AG04450 (cell line): ENCODE measurements around the gene NR1I2. TPM values are rescaled to one million over a fixed set of nuclear protein-coding genes. Genes with fewer than 3 reads are reported as not detected.

Experiments used
- CTCF ChIA-PET: fragments of 300-600, 350-600 bp; formaldehyde crosslinking; extraction: SDS; loops from one replicate; lab custom pipeline; 2022; ENCODE audit warnings: antibody characterized with exemption, inconsistent platforms; lab: Charles Lee
- POLR2A ChIA-PET: fragments of 350-600 bp; formaldehyde crosslinking; extraction: SDS; loops from one replicate; lab custom pipeline; 2021; ENCODE audit warnings: antibody characterized with exemption, inconsistent platforms; lab: Yijun Ruan, JAX
- DNase-seq: peaks from one replicate; pipeline ENCODE4 v3.0.0-alpha.2; 2011; ENCODE audit warnings: low read depth, low spot score
- H3K27ac ChIP-seq: one replicate; pipeline ENCODE4 v1.5.1; 2012; ENCODE audit warnings: low read depth, low read length, control low read depth
- H3K27me3 ChIP-seq: one replicate; pipeline ENCODE4 v1.6.0; 2012; ENCODE audit warnings: low read length; ENCODE audit not compliant: control insufficient read depth, insufficient read depth
- H3K4me3 ChIP-seq: 2 replicates; pipeline ENCODE4 v1.5.1; 2011; ENCODE audit warnings: mild to moderate bottlenecking, low read depth, low read length, control low read depth
- H3K9me3 ChIP-seq: 2 replicates; pipeline ENCODE4 v1.5.1; 2012; ENCODE audit warnings: low read length; ENCODE audit not compliant: control insufficient read depth, insufficient read depth
- polyA plus RNA-seq: library from polyadenylated mRNA; depleted of rRNA; stranded (reverse); fragments of >200 nt; gene quantifications from 2 replicates; pipeline ENCODE4 v1.2.3, GENCODE V29; 2011
- TF ChIP-seq, protein P1 (sequence below): IDR thresholded peaks from 2 replicates; pipeline ENCODE4 v1.5.1; 2011; ENCODE audit warnings: low read depth, low read length, control low read depth, inconsistent platforms

The NR1I2 gene
- polyA plus RNA-seq, 1 experiment = not detected

- TF ChIP-seq, protein P1, sequence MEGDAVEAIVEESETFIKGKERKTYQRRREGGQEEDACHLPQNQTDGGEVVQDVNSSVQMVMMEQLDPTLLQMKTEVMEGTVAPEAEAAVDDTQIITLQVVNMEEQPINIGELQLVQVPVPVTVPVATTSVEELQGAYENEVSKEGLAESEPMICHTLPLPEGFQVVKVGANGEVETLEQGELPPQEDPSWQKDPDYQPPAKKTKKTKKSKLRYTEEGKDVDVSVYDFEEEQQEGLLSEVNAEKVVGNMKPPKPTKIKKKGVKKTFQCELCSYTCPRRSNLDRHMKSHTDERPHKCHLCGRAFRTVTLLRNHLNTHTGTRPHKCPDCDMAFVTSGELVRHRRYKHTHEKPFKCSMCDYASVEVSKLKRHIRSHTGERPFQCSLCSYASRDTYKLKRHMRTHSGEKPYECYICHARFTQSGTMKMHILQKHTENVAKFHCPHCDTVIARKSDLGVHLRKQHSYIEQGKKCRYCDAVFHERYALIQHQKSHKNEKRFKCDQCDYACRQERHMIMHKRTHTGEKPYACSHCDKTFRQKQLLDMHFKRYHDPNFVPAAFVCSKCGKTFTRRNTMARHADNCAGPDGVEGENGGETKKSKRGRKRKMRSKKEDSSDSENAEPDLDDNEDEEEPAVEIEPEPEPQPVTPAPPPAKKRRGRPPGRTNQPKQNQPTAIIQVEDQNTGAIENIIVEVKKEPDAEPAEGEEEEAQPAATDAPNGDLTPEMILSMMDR = no peak
- POLR2A ChIA-PET = no interaction called here
- Histone ChIP-seq H3K4me3 (no peak overlapping the region), H3K27me3 (no peaks in the 10 kb centered on the region), H3K27ac (no peak overlapping the region), H3K9me3 (no peaks in the 10 kb centered on the region; the same call in 1 of the 2 replicates)
- CTCF ChIA-PET = no interaction called here
- DNase-seq = no peak
Observed at GRCh38 chr3:119767936-119768601, 13.8 kb upstream of the NR1I2 start.

DNA sequence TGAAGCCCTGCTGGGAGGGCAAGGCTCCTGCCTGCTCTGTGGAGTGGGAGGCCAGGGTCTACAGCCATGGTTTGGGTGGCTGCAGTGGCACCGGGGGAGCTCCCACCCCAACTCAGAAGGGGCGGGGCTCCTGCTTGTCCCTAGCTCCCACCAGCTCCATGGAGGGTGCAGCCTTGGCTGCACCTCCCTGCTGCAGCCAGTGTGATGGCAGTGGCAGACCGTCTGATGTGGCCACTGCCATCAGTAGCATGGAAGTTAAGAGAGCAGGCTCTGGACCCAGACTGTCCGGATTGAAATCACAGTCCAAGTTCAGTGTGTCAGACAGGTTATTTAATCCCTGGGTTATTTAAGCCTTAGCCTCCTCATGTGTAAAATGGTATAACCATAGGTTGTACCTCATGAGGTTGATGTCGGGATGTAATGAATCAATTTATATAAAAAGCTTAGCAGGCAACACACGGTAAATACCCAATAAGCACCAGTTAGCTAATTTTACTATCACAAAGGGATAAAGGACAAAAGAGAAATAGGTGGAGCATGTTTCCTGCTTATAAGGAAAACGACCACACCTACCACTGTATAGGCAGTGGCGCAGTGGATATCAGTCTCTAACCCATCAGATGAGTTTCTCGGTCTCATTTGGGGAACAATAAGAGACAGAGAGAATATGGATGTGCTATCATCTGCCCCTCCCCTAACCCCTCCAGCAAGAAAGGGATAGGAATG is 13.1 kb upstream of the NR1I2 start:
- Histone ChIP-seq H3K9me3 (no peaks in the 10 kb centered on the region; the same call in 1 of the 2 replicates), H3K4me3 (no peak overlapping the region), H3K27ac (no peak overlapping the region), H3K27me3 (no peaks in the 10 kb centered on the region)
- POLR2A ChIA-PET = no interaction called here
- no peak for DNase-seq
- CTCF ChIA-PET = no interaction called here
- TF ChIP-seq, protein P1 = no peak

DNA sequence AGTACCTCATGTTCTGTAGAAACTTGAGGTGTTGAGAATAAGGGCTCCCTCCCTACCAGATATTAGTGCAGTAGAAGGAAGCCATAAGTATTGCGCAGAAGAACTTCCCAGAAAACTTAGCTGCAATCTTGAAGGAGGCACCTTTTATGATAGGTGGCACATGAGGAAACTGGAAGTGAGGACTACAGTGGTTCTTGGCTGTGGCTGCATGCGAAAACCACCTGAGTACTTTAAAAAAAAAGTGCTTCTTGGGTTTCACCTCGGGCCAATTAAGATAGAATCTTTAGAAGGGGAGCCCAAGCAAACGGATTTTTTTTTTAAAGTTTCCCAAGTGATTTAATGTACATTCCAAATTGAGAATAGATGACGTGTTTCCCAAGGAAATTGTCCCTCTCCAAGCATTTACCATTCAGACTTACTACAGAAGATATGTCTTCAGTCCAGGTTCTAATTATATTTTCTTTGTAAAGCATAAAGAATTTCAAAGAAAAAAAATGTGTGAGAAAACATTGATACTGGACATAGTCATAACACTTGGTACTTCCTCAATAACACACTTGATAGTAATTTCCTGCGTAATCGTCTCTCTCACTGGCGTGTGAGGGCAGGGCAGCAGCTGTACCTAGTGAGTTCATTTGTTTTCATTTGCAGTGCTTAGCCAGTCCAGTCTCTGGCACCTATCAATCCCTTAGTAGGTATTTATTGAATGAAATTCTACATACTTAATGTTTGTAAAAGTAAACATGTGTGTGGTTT is 12.3 kb upstream of the NR1I2 start:
- no peak for DNase-seq
- Histone ChIP-seq H3K27ac (no peak overlapping the region), H3K4me3 (no peak overlapping the region), H3K27me3 (no peaks in the 10 kb centered on the region), H3K9me3 (no peaks in the 10 kb centered on the region; the same call in 1 of the 2 replicates)
- CTCF ChIA-PET = interaction anchor here (0.7 kb wide), 1 partner anchor 802 kb away, joined by 3 read pairs; no protein-coding TSS in a partner anchor
- TF ChIP-seq, protein P1 = no peak
- POLR2A ChIA-PET = interaction anchor here (0.7 kb wide), 1 partner anchor 279 kb away, joined by 3 read pairs; no protein-coding TSS in a partner anchor

GRCh38 chr3:119774444-119774843 is 7.5 kb upstream of the NR1I2 start:
- CTCF ChIA-PET = no interaction called here
- DNase-seq = no peak
- POLR2A ChIA-PET = no interaction called here
- Histone ChIP-seq H3K27ac (no peak overlapping the region), H3K4me3 (no peak overlapping the region), H3K9me3 (no peaks in the 10 kb centered on the region), H3K27me3 (no peaks in the 10 kb centered on the region)
- TF ChIP-seq, protein P1 = no peak
